ENCODE results near the gene SMPDL3A.

The SMPDL3A gene

DNA sequence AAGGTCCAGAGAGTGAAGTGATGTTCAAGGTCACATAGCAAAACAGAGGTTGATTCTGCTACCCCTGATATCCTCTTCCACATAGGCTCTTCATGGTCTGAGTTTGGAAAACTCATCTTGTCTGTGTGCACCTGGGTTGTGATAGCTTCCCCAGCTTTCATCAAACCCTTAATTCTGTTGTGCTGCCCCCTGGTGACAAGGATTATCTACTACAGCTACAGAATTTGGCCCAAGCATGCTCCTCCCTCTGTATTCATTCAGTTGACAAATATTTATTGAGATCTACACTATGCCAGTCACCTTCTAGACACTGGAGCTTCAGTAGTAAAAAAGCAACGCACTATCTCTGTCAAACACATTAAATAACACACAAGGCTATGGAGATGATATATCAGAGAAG lies 50.4 kb downstream of the SMPDL3A start:
- Histone ChIP-seq H3K27ac (no peak overlapping the region), H3K4me3 (no peak overlapping the region)

DNA sequence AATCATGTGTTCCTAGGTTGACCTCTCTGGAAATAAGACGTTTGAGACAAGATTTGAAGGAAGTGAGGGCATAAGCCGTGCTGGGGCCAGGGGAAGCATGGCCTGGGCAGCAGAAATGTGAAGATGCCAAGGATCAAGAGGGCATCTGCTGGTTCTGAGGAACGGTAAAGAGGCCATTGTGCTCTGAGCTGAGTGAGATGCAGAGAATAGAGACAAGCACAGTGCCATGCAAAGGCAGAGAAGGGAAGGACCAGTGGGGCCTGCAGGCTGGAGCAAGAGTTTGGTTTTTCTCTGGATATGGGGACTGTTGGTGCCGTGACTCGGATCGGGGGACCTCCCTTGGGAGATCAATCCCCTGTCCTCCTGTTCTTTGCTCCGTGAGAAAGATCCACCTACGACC lies 50.8 kb downstream of the SMPDL3A start:
- Histone ChIP-seq H3K4me3 (no peak overlapping the region), H3K27ac (no peak overlapping the region)

DNA sequence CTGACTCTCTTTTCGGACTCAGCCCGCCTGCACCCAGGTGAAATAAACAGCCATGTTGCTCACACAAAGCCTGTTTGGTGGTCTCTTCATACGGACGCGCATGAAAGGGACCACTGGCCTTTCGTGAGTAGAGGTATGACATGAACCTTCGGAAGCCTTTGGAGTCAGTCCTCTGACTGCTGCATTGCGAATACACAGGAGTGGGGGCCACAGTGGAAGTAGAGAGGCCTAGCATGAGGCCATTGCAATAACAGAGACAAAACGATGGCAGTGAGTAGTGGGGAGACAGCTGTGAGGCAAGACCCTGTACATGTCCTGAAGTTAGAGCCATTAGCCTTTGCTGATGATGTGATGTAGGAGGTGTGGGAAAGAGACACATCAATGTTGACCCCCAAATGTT lies 56.4 kb downstream of the SMPDL3A start:
- Histone ChIP-seq H3K27ac (peak overlapping the region in 4 of 21 experiments; percentile 6 to 73 (median 50)), H3K4me3 (no peak overlapping the region)

DNA sequence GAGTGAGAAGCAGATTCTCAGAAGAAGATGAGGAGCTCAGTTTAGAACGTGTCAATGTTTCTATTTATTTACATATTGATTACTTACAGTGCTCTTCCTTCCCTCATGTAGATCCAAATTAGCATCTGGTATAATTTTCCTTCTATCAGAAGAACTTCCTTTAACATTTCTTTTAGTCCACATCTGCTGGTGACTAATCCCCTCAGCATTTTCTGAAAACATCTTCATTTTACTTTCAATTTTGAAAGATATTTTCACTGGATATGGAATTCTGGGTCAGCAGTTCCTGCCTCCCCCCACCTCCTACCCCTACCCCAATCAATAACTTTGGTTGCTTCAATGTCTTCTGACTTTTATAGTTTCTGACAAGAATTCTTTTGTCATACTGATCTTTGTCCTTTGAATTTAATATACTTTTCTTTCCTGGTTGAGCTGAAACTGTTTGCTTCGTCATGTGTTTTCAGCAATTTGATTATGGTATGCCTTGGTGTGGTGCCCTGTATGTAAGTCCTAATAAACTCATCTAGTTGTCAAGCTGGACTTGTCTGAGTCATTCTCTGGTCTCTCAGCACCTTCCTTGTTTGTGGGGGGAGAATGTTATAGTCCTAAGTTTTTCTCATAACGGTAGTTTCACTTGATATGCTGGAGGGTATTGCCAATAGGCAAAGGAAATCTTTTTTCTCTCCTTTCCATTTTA lies 57.0 kb downstream of the SMPDL3A start:
- no peak overlapping the region for H3K4me3 ChIP-seq

DNA sequence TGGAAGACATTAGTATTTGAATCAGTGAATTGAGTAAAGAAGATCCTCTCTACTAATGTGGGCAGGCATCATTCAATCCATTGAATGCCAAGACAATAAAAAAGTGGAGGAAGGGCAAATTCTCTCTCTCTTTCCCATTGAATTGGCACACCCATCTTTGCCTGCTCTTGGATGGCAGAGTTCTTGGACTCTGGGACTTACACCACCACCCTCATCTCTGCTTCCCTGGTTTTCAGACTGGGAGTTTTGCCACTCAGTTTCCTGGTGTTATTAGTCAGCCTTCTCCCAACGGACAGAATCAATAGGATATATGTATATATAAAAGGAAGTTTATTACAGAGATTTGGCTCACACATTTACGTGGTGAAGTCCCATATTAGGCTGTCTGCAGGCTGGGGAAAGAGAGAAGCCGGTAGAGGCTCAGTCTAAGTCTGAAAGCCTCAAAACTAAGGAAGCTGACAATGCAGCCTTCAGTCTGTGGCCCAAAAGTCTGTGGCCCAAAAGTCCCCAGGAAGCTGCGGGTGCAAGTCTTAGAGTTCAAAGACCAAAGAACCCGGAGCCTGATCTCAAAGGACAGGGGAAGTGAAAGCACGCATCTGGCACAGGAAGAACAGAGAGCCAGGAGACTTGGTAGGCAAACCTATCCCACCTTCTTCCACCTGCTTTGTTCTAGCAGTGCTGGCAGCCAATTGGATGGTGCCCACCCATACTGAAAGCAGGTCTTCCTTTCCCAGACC lies 64.4 kb downstream of the SMPDL3A start:
- H3K4me3 ChIP-seq, result no peak overlapping the region
- H3K27ac ChIP-seq, result no peak overlapping the region

More for the DNA sequence above, 57.0 kb downstream of the SMPDL3A start:
- peak overlapping the region in 8 of 21 experiments; percentile 6 to 73 (median 50) for H3K27ac ChIP-seq
